ENCODE data around the gene STK39. TPM values are rescaled to one million over a fixed set of nuclear protein-coding genes. Genes with fewer than 3 reads are reported as not detected.

STK39 gene
- total RNA-seq, 2 experiments from 2014 or later = 7.9 to 9.5 TPM

- no peak overlapping the region for H3K4me3 Mint-ChIP-seq
- peaks cover 21% of the 10 kb centered on the region for H3K4me1 Mint-ChIP-seq (ENCODE audit: low read depth)
These were observed 9.7 kb downstream of the STK39 start for GRCh38 chr2:168237741-168238140.

GRCh38 chr2:168234407-168235085, 12.8 kb downstream of the STK39 start:
- Mint-ChIP-seq H3K27ac (peak overlapping the region; percentile 6), H3K9me3 (no peaks in the 10 kb centered on the region), H3K4me3 (peak overlapping the region; percentile 11), H3K4me1 (ENCODE audit: low read depth) (peaks cover 38% of the 10 kb centered on the region), H3K36me3 (ENCODE audit: low read depth) (peaks cover 21% of the 10 kb centered on the region), H3K27me3 (no peaks in the 10 kb centered on the region)
- Histone ChIP-seq H3K27me3 (ENCODE audit: control insufficient read depth in 1 of 2, insufficient read depth in 2 of 2, low read length in 2 of 2) (no peaks in the 10 kb centered on the region), H3K27ac (ENCODE audit: low read depth in 1 of 2, low read length in 2 of 2) (no peak overlapping the region), H3K36me3 (ENCODE audit: insufficient read depth, low read length) (peaks cover 12% of the 10 kb centered on the region), H3K4me1 (ENCODE audit: insufficient read depth, low read length) (peaks cover 19% of the 10 kb centered on the region), H3K4me3 (ENCODE audit: low read length) (no peak overlapping the region), H3K9me3 (ENCODE audit: control insufficient read depth in 1 of 2, insufficient read depth in 1 of 2, low read length in 2 of 2) (no peaks in the 10 kb centered on the region)
- TF ChIP-seq CTCF (IDR thresholded peaks at IDR 0.05) = no peak
- ChIA-PET POLR2A (no interaction called here), CTCF (no interaction called here)
- intact Hi-C loops (cut with DNase I, micrococcal nuclease) = loop anchor here in 1 of 2 experiments (5.0 kb wide), 1 partner anchor 42 kb away; no protein-coding TSS in a partner anchor
- ATAC-seq (ENCODE audit: poor library complexity) (peak; percentile 95), DNase-seq (peak in 3 of 14 experiments; percentile 33 to 62 (median 39))

More at GRCh38 chr2:168237741-168238140, 9.7 kb downstream of the STK39 start:
- CTCF ChIA-PET = no interaction called here
- no peak overlapping the region for H3K27ac Mint-ChIP-seq
- TF ChIP-seq CTCF (IDR thresholded peaks at IDR 0.05) = no peak
- no peaks in the 10 kb centered on the region for H3K9me3 Mint-ChIP-seq
- intact Hi-C loops (cut with DNase I, micrococcal nuclease) = no loop called here
- Histone ChIP-seq H3K36me3 (ENCODE audit: insufficient read depth, low read length) (no peaks in the 10 kb centered on the region), H3K9me3 (ENCODE audit: control insufficient read depth in 1 of 2, insufficient read depth in 1 of 2, low read length in 2 of 2) (no peaks in the 10 kb centered on the region), H3K4me1 (ENCODE audit: insufficient read depth, low read length) (peaks cover 45% of the 10 kb centered on the region), H3K27me3 (ENCODE audit: control insufficient read depth in 1 of 2, insufficient read depth in 2 of 2, low read length in 2 of 2) (no peaks in the 10 kb centered on the region), H3K27ac (ENCODE audit: low read depth in 1 of 2, low read length in 2 of 2) (no peak overlapping the region), H3K4me3 (ENCODE audit: low read length) (no peak overlapping the region)
- H3K36me3 Mint-ChIP-seq (ENCODE audit: low read depth) = no peaks in the 10 kb centered on the region
- POLR2A ChIA-PET = no interaction called here
- no peak for ATAC-seq (ENCODE audit: poor library complexity)
- no peak for DNase-seq
- no peaks in the 10 kb centered on the region for H3K27me3 Mint-ChIP-seq

- intact Hi-C loops (cut with DNase I, micrococcal nuclease) = loop anchor here in 1 of 2 experiments (5.0 kb wide), 1 partner anchor 42 kb away; no protein-coding TSS in a partner anchor
- no peak for DNase-seq
- H3K27ac ChIP-seq (ENCODE audit: low read depth in 1 of 2, low read length in 2 of 2) = no peak overlapping the region
These were observed 13.5 kb downstream of the STK39 start for GRCh38 chr2:168233726-168234406.

More at GRCh38 chr2:168233726-168234406, 13.5 kb downstream of the STK39 start:
- ChIA-PET POLR2A (no interaction called here), CTCF (no interaction called here)
- Mint-ChIP-seq H3K27ac (peak overlapping the region; percentile 6), H3K9me3 (no peaks in the 10 kb centered on the region), H3K36me3 (ENCODE audit: low read depth) (peaks cover 21% of the 10 kb centered on the region), H3K4me3 (peak overlapping the region; percentile 18), H3K27me3 (no peaks in the 10 kb centered on the region), H3K4me1 (ENCODE audit: low read depth) (peaks cover 39% of the 10 kb centered on the region)
- peak; percentile 21 for ATAC-seq (ENCODE audit: poor library complexity)
- H3K4me1 ChIP-seq (ENCODE audit: insufficient read depth, low read length) = peaks cover 13% of the 10 kb centered on the region
- H3K9me3 ChIP-seq (ENCODE audit: control insufficient read depth in 1 of 2, insufficient read depth in 1 of 2, low read length in 2 of 2) = no peaks in the 10 kb centered on the region
- H3K36me3 ChIP-seq (ENCODE audit: insufficient read depth, low read length) = peaks cover 12% of the 10 kb centered on the region
- no peak for TF ChIP-seq CTCF (IDR thresholded peaks at IDR 0.05)
- H3K4me3 ChIP-seq (ENCODE audit: low read length) = no peak overlapping the region
- H3K27me3 ChIP-seq (ENCODE audit: control insufficient read depth in 1 of 2, insufficient read depth in 2 of 2, low read length in 2 of 2) = no peaks in the 10 kb centered on the region
